Common myeloid progenitor, CD34-positive (primary cell): ENCODE results near the gene MTARC2. TPM values are rescaled to one million over a fixed set of nuclear protein-coding genes. Genes with fewer than 3 reads are reported as not detected.

Source experiments
- CTCF ChIA-PET: fragments of 350-600 bp; sonication (Branson Sonifier 250); formaldehyde crosslinking; loops from one replicate; lab custom pipeline; 2021; ENCODE audit warnings: antibody characterized with exemption; lab: Charles Lee
- POLR2A ChIA-PET: fragments of 350-600 bp; sonication (Branson Sonifier 250); formaldehyde crosslinking; loops from one replicate; lab custom pipeline; 2021; ENCODE audit warnings: antibody characterized with exemption; lab: Charles Lee
- DNase-seq, 3 donors: peaks; one replicate each; pipeline versions ENCODE4 v3.0.0 to v3.0.0-alpha.2; 2013
- H3K27ac ChIP-seq, 2 experiments: 1 replicate in 1 of 2; 2 replicates in 1 of 2; pipeline ENCODE4 v1.7.0; 2013; ENCODE audit warnings: inconsistent platforms in 2 of 2, low read length in 2 of 2, mild to moderate bottlenecking in 2 of 2, low read depth in 1 of 2, moderate library complexity in 1 of 2; ENCODE audit not compliant: severe bottlenecking in 2 of 2, insufficient read depth in 1 of 2, poor library complexity in 1 of 2
- H3K27me3 ChIP-seq, 5 experiments: replicated peaks in 2 of 5; 1 replicate in 3 of 5; 2 replicates in 2 of 5; pipeline versions ENCODE4 v1.6.1 to v1.7.0; 2013; ENCODE audit warnings: low read length in 4 of 5, mild to moderate bottlenecking in 2 of 5, moderate library complexity in 2 of 5, inconsistent platforms in 1 of 5; ENCODE audit not compliant: insufficient read depth in 5 of 5, control insufficient read depth in 4 of 5
- H3K36me3 ChIP-seq, 4 experiments: 1 replicate in 2 of 4; 2 replicates in 2 of 4; pipeline versions ENCODE4 v1.6.1 to v1.7.0; 2013; ENCODE audit warnings: low read length in 3 of 4, control low read depth in 1 of 4, mild to moderate bottlenecking in 1 of 4; ENCODE audit not compliant: control insufficient read depth in 4 of 4, insufficient read depth in 4 of 4
- H3K4me1 ChIP-seq, 4 experiments: 1 replicate in 3 of 4; 2 replicates in 1 of 4; pipeline versions ENCODE4 v1.6.1 to v1.7.1; 2013; ENCODE audit warnings: low read length in 3 of 4, mild to moderate bottlenecking in 3 of 4, control low read depth in 1 of 4, inconsistent platforms in 1 of 4, moderate library complexity in 1 of 4; ENCODE audit not compliant: control insufficient read depth in 4 of 4, insufficient read depth in 4 of 4; ENCODE audit errors: control extremely low read depth in 1 of 4
- H3K4me3 ChIP-seq, 7 experiments: 1 replicate in 4 of 7; 2 replicates in 3 of 7; pipeline versions ENCODE4 v1.5.1 to v1.7.0; 2013; ENCODE audit warnings: mild to moderate bottlenecking in 7 of 7, low read length in 6 of 7, moderate library complexity in 6 of 7, inconsistent platforms in 2 of 7, low read depth in 2 of 7, control low read depth in 1 of 7; ENCODE audit not compliant: insufficient read depth in 4 of 7, control insufficient read depth in 1 of 7; ENCODE audit errors: extremely low read depth in 1 of 7
- H3K9me3 ChIP-seq, 5 experiments: 1 replicate in 4 of 5; 2 replicates in 1 of 5; pipeline versions ENCODE4 v1.6.1 to v1.7.1; 2013; ENCODE audit warnings: low read length in 4 of 5, mild to moderate bottlenecking in 2 of 5, inconsistent platforms in 1 of 5, low read depth in 1 of 5, moderate library complexity in 1 of 5; ENCODE audit not compliant: control insufficient read depth in 4 of 5, insufficient read depth in 2 of 5; ENCODE audit errors: control extremely low read depth in 1 of 5
- WGBS: methylation state at CpG from one replicate; pipeline ENCODE4 v1.1.5; 2013; ENCODE audit not compliant: insufficient coverage; 5-methylcytosine and 5-hydroxymethylcytosine counted together
- polyA plus RNA-seq: library from polyadenylated mRNA; unstranded; fragments of 120-200 nt; gene quantifications from one replicate; pipeline ENCODE4 v1.2.1, GENCODE V29; 2013

MTARC2 gene
- 0.46 TPM for polyA plus RNA-seq

DNA sequence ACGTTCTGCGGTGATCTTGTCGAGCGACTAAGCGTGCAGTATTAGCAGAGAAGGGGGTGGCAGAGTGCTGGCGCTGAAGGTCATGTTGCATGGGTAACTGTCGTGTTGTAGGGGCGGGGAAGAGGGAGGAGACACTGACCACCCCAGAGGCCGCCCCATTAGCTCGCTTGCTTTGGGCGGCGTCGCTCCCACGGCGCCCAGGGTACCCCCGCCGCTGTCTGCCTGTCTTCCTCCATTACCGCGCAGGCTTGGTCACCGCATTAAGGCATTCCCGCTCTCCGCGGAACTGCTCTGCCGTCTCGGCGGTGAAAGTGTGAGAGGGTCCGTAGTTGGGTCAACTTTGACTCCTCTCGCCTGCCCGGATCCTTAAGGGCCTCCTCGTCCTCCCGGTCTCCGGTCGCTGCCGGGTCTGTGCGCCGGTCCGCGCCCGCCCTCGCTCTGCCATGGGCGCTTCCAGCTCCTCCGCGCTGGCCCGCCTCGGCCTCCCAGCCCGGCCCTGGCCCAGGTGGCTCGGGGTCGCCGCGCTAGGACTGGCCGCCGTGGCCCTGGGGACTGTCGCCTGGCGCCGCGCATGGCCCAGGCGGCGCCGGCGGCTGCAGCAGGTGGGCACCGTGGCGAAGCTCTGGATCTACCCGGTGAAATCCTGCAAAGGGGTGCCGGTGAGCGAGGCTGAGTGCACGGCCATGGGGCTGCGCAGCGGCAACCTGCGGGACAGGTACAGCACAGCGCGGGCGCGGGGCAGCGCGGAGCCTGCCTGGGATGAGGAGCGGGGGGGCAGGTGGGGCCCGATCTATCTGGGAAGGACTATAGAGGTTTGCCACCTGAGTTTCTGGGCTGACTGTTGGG, at the start of gene MTARC2:
TSS of gene MTARC2 (plus strand) at position 234 of the 846 bp plus-strand sequence. CDS start at position 444, 210 bp downstream.
- peak in 2 of 3 donors; percentile 15 to 41 for DNase-seq
- POLR2A ChIA-PET = no interaction called here

DNA sequence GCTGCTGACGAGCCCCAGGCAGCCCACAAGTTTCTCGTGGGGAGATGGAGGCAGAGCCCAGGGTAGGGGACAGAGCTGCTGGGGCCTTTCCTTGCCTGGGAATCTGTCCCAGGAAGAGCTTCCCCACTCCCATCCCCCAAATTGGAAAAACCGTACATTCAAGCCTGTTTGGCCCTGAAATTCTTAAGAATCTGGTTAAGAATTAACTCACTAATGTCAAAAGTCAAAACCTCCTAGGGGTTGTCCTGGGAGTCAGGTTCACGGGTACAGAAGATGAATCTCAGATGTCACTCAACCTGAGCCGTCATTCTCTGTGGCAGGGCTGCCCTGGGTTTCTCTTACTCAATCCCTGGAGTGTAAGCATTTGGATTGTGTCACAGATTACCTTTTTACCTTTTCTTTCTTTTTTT, 49.5 kb upstream of the MTARC2 start:
- 100% methylated on average over 4 of the region's 5 CpGs for WGBS
- ChIA-PET POLR2A (no interaction called here), CTCF (interaction anchor here (1.0 to 1.6 kb wide), 2 partner anchors 17 to 21 kb away, joined by 3 read pairs; no protein-coding TSS in a partner anchor)
- H3K36me3 ChIP-seq = no peaks in the 10 kb centered on the region
- no peaks in the 10 kb centered on the region for H3K9me3 ChIP-seq
- H3K4me1 ChIP-seq = peaks cover 0 to 11% (median 4%) of the 10 kb centered on the region in 4 experiments
- no peak for DNase-seq
- no peak overlapping the region for H3K4me3 ChIP-seq
- no peak overlapping the region for H3K27ac ChIP-seq
- peaks cover 0 to 17% (median 2%) of the 10 kb centered on the region in 5 experiments for H3K27me3 ChIP-seq

More for the DNA sequence above, at the start of gene MTARC2:
- CTCF ChIA-PET = interaction anchor here (0.8 to 2.6 kb wide), 3 partner anchors 15 to 453 kb away, joined by 3 to 12 read pairs (median 4); no protein-coding TSS in a partner anchor
- Histone ChIP-seq H3K4me1 (peaks cover 2 to 15% (median 12%) of the 10 kb centered on the region in 4 experiments), H3K4me3 (peak within 1 kb of the TSS; percentile 29 to 84 (median 69)), H3K36me3 (no peaks in the 10 kb centered on the region), H3K27ac (no peak within 1 kb of the TSS), H3K27me3 (peaks cover 12 to 43% (median 14%) of the 10 kb centered on the region in 5 experiments), H3K9me3 (no peaks in the 10 kb centered on the region)
- WGBS = 1% methylated on average over 71 of the region's 77 CpGs

DNA sequence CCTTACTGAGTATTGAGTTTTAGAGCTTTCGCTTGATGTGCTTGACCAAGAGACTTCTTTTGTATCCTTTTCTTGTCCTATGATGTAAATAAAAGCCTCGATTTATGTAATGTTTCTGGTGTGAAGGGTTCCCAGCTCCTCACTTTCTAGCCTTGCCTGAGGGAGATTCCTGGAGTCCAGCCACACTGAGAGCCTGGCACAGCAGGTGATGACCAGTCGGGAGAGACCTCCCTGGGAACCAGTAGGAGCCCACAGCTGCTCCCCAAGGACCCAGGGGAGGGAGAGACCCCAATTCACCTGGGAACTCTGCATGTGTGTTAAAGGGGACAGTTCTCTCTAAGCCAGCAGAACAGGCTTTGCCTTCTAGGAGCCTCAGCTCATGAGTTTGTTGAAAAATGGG, 49.1 kb upstream of the MTARC2 start:
- no peaks in the 10 kb centered on the region for H3K36me3 ChIP-seq
- 83% methylated on average over 1 of the region's 3 CpGs for WGBS
- peaks cover 0 to 11% (median 4%) of the 10 kb centered on the region in 4 experiments for H3K4me1 ChIP-seq
- H3K27ac ChIP-seq = no peak overlapping the region
- ChIA-PET POLR2A (no interaction called here), CTCF (interaction anchor here (1.6 kb wide), 1 partner anchor 18 kb away, joined by 3 read pairs; no protein-coding TSS in a partner anchor)
- DNase-seq = no peak
- H3K9me3 ChIP-seq = no peaks in the 10 kb centered on the region
- no peak overlapping the region for H3K4me3 ChIP-seq
- H3K27me3 ChIP-seq = peaks cover 0 to 15% (median 2%) of the 10 kb centered on the region in 5 experiments

DNA sequence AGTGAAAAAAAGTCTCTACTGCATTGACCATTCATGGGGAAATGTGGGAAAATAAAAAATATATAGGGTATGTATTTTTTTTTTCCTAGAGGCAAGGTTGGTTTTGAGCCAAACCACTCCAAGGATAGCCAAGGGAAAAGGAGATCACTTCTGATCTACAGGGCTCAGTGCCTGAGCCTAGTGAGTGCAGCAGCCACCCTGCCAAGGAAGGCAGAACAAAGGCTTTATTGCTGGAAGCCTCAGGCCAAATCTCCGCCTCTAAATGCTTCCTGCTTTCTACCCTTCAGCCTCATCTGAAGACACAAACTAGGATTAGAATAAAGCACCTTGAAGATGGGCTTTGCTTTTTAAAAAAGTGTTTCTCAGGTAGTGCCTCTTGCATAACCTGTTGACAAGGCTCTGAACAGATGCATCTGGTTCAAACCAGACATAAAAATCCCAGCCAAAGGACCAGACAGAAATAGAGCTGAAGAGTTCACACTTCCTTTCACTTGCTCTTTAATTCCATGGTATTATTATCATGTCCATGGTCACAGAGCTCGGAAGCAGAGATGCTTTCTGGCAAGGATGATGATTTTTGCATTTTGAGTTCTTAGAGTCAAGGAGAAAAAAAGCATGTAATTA, 47.5 kb upstream of the MTARC2 start:
- no peak overlapping the region for H3K27ac ChIP-seq
- peaks cover 0 to 11% (median 4%) of the 10 kb centered on the region in 4 experiments for H3K4me1 ChIP-seq
- no peaks in the 10 kb centered on the region for H3K9me3 ChIP-seq
- no peak for DNase-seq
- 90% methylated on average over 1 of the region's 2 CpGs for WGBS
- ChIA-PET CTCF (interaction anchor here (1.6 kb wide), 1 partner anchor 19 kb away, joined by 3 read pairs; no protein-coding TSS in a partner anchor), POLR2A (no interaction called here)
- H3K4me3 ChIP-seq = no peak overlapping the region
- H3K36me3 ChIP-seq = no peaks in the 10 kb centered on the region
- H3K27me3 ChIP-seq = peaks cover 0 to 5% (median 0%) of the 10 kb centered on the region in 5 experiments

DNA sequence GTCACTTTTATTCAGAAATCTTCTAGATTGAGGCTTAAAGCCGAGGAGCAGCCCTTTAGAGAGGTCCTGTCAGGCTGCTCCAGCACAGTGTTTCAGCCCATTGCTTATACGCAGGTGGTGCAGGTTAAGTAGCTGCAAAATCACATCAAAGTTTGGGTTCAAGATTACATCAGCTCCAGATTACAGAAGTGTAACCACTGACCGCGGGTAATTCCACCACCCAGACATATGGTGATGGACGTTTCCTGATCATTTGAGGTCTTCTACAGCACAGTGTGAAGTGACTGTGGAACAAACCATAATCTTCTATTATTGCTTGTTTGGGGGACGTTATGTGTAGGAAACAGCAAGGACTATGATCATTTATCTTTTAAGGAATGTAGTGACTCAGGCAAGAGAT, 46.1 kb upstream of the MTARC2 start:
- CTCF ChIA-PET = interaction anchor here (1.3 to 2.1 kb wide), 3 partner anchors 9 to 32 kb away, joined by 6 read pairs; no protein-coding TSS in a partner anchor
- peak in 2 of 3 donors; percentile 35 to 50 for DNase-seq
- peaks cover 0 to 5% (median 0%) of the 10 kb centered on the region in 5 experiments for H3K27me3 ChIP-seq

DNA sequence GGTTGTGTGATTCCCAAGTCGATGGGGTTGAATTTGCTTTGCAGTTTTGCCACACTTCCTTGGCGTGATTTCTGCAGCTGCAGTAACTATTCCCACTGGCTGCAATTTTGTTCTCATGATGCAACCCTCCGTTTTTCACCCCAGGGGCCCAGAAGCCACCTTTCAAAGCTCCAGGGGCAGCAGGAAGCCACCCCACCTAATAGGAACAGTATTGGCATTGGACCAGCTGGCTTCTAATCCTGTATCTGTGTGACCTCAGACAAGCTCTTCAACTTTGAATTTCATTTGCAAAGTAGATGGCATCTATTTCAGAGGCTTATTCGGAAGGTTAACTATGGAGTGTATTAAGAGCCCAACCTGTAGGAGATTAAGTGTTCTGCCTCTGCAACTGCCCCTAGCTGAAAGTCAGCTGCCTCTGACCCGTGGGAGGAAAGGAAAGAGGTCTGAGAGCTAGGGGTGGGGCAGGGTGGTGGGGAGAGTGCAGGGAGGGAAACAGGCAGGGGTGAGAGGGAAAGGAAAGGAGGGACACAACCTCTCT, 45.3 kb upstream of the MTARC2 start:
- POLR2A ChIA-PET = no interaction called here
- CTCF ChIA-PET = interaction anchor here (0.8 to 2.1 kb wide), 6 partner anchors 9 to 74 kb away, joined by 3 to 6 read pairs (median 5); no protein-coding TSS in a partner anchor
- WGBS = 60% methylated on average over 2 of the region's 5 CpGs

More for the DNA sequence above, 46.1 kb upstream of the MTARC2 start:
- WGBS = 38% methylated on average over 5 of the region's 6 CpGs
- H3K27ac ChIP-seq = no peak overlapping the region
- POLR2A ChIA-PET = no interaction called here
- H3K36me3 ChIP-seq = no peaks in the 10 kb centered on the region
- no peak overlapping the region for H3K4me3 ChIP-seq
- H3K4me1 ChIP-seq = peaks cover 0 to 11% (median 4%) of the 10 kb centered on the region in 4 experiments
- H3K9me3 ChIP-seq = no peaks in the 10 kb centered on the region

More for the DNA sequence above, 45.3 kb upstream of the MTARC2 start:
- no peak for DNase-seq
- H3K4me3 ChIP-seq = no peak overlapping the region
- peaks cover 0 to 5% (median 0%) of the 10 kb centered on the region in 5 experiments for H3K27me3 ChIP-seq
- no peaks in the 10 kb centered on the region for H3K9me3 ChIP-seq
- no peak overlapping the region for H3K27ac ChIP-seq
- peaks cover 0 to 11% (median 4%) of the 10 kb centered on the region in 4 experiments for H3K4me1 ChIP-seq
- no peaks in the 10 kb centered on the region for H3K36me3 ChIP-seq
